Testis (tissue), 2 donors: ENCODE data around the gene CPE.

Experiments
- POLR2A ChIP-seq: fragments of 450-650 bp; IDR thresholded peaks from one replicate; pipeline ENCODE4 v1.6.1; 2017; ENCODE audit warnings: antibody characterized with exemption, mild to moderate bottlenecking, moderate library complexity
- TF ChIP-seq, protein P1 (sequence below), 3 experiments: fragments of 450-650 bp in 2 of 3; fragments of 200-600 bp in 1 of 3; sonication (generic) in 1 of 3; IDR thresholded peaks; one replicate each; pipeline ENCODE4 v1.5.1; 2016 to 2019; ENCODE audit warnings: antibody characterized with exemption in 3 of 3, mild to moderate bottlenecking in 2 of 3, moderate library complexity in 1 of 3

DNA sequence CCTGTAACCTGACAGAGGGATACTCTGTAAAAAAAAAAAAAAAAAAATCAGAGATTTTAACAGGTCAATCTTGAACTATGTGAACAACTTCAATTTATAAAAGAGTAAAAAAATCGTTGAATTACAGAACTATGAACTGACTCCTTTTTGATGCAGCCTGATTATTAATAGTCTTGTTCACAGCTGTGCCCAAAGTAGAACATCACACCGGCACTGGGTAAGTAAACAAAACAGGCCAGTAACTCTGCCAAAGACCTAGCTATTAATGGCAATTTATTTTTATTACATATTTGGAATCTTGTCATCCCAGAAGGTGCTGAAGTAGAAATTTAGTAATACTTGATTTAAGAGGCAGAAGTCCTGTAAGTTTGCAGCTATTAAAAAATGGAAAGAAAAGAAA is 31.4 kb downstream of the CPE start:
- TF ChIP-seq, protein P1, sequence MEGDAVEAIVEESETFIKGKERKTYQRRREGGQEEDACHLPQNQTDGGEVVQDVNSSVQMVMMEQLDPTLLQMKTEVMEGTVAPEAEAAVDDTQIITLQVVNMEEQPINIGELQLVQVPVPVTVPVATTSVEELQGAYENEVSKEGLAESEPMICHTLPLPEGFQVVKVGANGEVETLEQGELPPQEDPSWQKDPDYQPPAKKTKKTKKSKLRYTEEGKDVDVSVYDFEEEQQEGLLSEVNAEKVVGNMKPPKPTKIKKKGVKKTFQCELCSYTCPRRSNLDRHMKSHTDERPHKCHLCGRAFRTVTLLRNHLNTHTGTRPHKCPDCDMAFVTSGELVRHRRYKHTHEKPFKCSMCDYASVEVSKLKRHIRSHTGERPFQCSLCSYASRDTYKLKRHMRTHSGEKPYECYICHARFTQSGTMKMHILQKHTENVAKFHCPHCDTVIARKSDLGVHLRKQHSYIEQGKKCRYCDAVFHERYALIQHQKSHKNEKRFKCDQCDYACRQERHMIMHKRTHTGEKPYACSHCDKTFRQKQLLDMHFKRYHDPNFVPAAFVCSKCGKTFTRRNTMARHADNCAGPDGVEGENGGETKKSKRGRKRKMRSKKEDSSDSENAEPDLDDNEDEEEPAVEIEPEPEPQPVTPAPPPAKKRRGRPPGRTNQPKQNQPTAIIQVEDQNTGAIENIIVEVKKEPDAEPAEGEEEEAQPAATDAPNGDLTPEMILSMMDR (IDR thresholded peaks at IDR 0.05) = no peak
- TF ChIP-seq POLR2A = no peak
